GM23248 (cell line): ENCODE results near the gene DENND1A. TPM values are rescaled to one million over a fixed set of nuclear protein-coding genes. Genes with fewer than 3 reads are reported as not detected.
"Not testable (repeated sequence)": the region's sequence is repeated elsewhere in the genome, so short reads cannot be mapped to it uniquely, and the experiment has no call there.

Experiments
- DNase-seq: peaks from one replicate; pipeline ENCODE4 v3.0.0-alpha.2; 2015
- H2AFZ ChIP-seq: fragments of 200-600 bp; sonication (generic); 2 replicates; pipeline ENCODE4 v1.6.1; 2016; ENCODE audit warnings: antibody characterized with exemption
- H3F3A ChIP-seq: fragments of 200-600 bp; sonication (generic); 2 replicates; pipeline ENCODE4 v1.6.1; 2016; ENCODE audit warnings: mild to moderate bottlenecking, antibody characterized with exemption, mixed run types; ENCODE audit not compliant: insufficient read depth
- H3K27ac ChIP-seq: fragments of 200-600 bp; sonication (generic); 2 replicates; pipeline ENCODE4 v1.5.1; 2016; ENCODE audit warnings: mild to moderate bottlenecking
- H3K27me3 ChIP-seq: fragments of 200-600 bp; sonication (generic); replicated peaks from 2 replicates; pipeline ENCODE4 v1.6.1; 2016; ENCODE audit warnings: mild to moderate bottlenecking; ENCODE audit not compliant: insufficient read depth
- H3K36me3 ChIP-seq: fragments of 200-600 bp; sonication (generic); 2 replicates; pipeline ENCODE4 v1.6.1; 2016; ENCODE audit warnings: low read depth, mild to moderate bottlenecking
- H3K4me1 ChIP-seq: fragments of 200-600 bp; sonication (generic); 2 replicates; pipeline ENCODE4 v1.6.1; 2016; ENCODE audit warnings: mild to moderate bottlenecking; ENCODE audit not compliant: insufficient read depth
- H3K4me2 ChIP-seq: fragments of 200-600 bp; sonication (generic); one replicate; pipeline ENCODE4 v1.6.1; 2016; ENCODE audit warnings: mild to moderate bottlenecking; ENCODE audit not compliant: unreplicated experiment
- H3K4me3 ChIP-seq: fragments of 200-600 bp; sonication (generic); 2 replicates; pipeline ENCODE4 v1.5.1; 2016; ENCODE audit warnings: mild to moderate bottlenecking
- H3K79me2 ChIP-seq: fragments of 200-600 bp; sonication (generic); 2 replicates; pipeline ENCODE4 v1.6.1; 2016; ENCODE audit warnings: mild to moderate bottlenecking; ENCODE audit not compliant: insufficient read depth
- H3K9ac ChIP-seq: fragments of 200-600 bp; sonication (generic); 2 replicates; pipeline ENCODE4 v1.6.1; 2016; ENCODE audit warnings: mild to moderate bottlenecking
- H3K9me2 ChIP-seq: fragments of 200-600 bp; sonication (generic); 2 replicates; pipeline ENCODE4 v1.6.1; 2016; ENCODE audit warnings: mixed run types, mild to moderate bottlenecking, moderate library complexity; ENCODE audit not compliant: insufficient read depth
- H3K9me3 ChIP-seq: fragments of 200-600 bp; sonication (generic); one replicate; pipeline ENCODE4 v1.6.1; 2017; ENCODE audit warnings: low read depth
- H4K20me1 ChIP-seq: fragments of 200-600 bp; sonication (generic); 2 replicates; pipeline ENCODE4 v1.6.0; 2016; ENCODE audit not compliant: insufficient read depth
- EZH2 ChIP-seq: fragments of 200-600 bp; sonication (generic); IDR thresholded peaks from 2 replicates; pipeline ENCODE4 v1.6.1; 2018; ENCODE audit warnings: antibody characterized with exemption, mild to moderate bottlenecking; ENCODE audit not compliant: insufficient read depth, poor library complexity, severe bottlenecking
- EZH2phosphoT487 ChIP-seq: fragments of 200-600 bp; sonication (generic); IDR thresholded peaks from 2 replicates; pipeline ENCODE4 v1.6.1; 2018; ENCODE audit warnings: antibody characterized with exemption, moderate library complexity, mild to moderate bottlenecking, low read depth; ENCODE audit not compliant: insufficient read depth
- WGBS, 2 experiments: methylation state at CpG; one replicate each; pipeline ENCODE4 v1.1.6; 2015 to 2017; ENCODE audit warnings: low lambda C conversion rate in 2 of 2, low coverage in 1 of 2; ENCODE audit errors: missing lambda C conversion rate in 2 of 2; 5-methylcytosine and 5-hydroxymethylcytosine counted together
- in situ Hi-C: fragments of 300-500 bp; cut with MboI; formaldehyde crosslinking; loops from 2 replicates; pipeline ENCODE4 v1.15.0; 2020
- polyA plus RNA-seq: library from polyadenylated mRNA; unstranded; fragments of >200 nt; fragmentation: Nextera tagmentation; extraction: Ambion mirVana; gene quantifications from 2 replicates; pipeline ENCODE4 v1.2.1, GENCODE V29; 2016
- total RNA-seq: library from RNA; depleted of rRNA; stranded (reverse); fragments of >200 nt; shearing (Covaris generic); gene quantifications from 2 replicates; pipeline ENCODE4 v1.2.3, GENCODE V29; 2014

DENND1A gene
- total and polyA plus RNA-seq, 2 experiments from 2014 or later = 13.2 to 16.4 TPM

DNA sequence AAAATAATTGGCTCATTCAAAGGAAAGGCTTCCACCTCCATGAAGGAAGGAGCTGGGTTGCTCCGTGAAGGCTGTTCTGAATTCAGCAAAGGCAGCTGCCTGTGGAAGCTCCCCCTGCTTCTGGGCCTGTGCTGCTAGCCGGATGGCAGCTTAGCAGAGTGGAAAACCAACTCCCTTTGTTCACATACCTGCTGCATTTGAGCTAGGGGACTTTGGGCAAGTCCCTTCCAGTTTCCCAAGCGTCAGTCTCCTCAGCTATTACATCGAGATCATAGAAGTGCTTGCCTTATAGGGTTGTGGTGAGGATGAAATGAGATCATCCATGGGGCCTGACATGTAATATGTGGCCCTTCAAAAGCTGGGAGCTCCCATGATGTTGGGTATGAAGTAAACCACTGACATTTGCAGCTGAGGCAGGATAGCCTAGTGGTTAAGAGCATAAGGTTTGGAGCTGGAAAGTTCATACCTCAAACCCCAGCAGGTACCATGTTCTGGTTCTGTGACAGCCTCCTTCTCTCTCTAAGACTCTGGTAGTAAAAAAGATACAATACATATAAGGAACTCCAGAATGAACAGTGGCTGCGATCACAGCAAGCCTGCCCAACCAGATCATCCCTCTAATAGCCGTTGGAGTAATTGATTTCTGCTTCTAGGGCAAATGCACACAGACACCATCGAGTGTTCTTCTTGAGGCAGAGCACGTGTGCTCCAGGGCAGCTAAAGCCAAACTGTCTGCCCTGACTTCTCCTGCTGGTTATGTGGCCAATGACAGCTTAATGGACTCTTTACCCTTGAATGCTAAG, 11.0 kb upstream of the DENND1A start:
- Histone ChIP-seq H3K4me2 (no peak overlapping the region), H3K79me2 (no peaks in the 10 kb centered on the region), H2AFZ (no peak overlapping the region), H3F3A (no peaks in the 10 kb centered on the region), H3K4me3 (no peak overlapping the region), H3K9me2 (no peaks in the 10 kb centered on the region), H3K4me1 (no peaks in the 10 kb centered on the region; the same call in 1 of the 2 replicates), H3K9ac (no peak overlapping the region), H3K36me3 (no peaks in the 10 kb centered on the region), H3K27me3 (no peaks in the 10 kb centered on the region; the same call in 1 of the 2 replicates), H4K20me1 (no peaks in the 10 kb centered on the region), H3K9me3 (no peaks in the 10 kb centered on the region), H3K27ac (no peak overlapping the region)
- 50 to 52% methylated on average over 8 of the region's 8 CpGs for WGBS, 2 experiments
- no peak for DNase-seq
- TF ChIP-seq EZH2phosphoT487 = no peak
- no peak for TF ChIP-seq EZH2
- in situ Hi-C loops = no loop called here

DNA sequence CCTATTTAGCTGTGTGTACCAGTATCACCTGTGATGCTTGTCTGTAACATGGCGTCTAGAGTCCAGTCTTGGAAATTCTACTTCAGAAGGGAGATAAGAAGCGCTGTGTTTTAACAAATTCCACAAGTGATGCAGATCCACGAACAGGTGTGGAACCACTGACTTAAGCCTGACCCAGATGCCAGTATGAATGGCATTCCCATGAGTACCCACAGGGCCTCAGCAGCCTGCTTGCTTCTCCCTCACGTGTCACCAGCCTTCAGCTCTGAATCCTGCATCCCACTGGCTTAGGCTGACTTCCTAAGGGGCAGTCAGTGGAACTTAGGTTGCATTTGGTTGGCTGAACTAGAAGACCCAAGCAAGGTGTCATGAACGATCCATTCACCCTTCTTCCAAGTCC, 8.5 kb upstream of the DENND1A start:
- Histone ChIP-seq H3K36me3 (no peaks in the 10 kb centered on the region), H2AFZ (no peak overlapping the region), H3K9me2 (no peaks in the 10 kb centered on the region), H3F3A (no peaks in the 10 kb centered on the region), H3K4me2 (no peak overlapping the region), H3K9ac (no peak overlapping the region), H3K4me1 (0 out of 2 replicates have a peak, but pooled peaks cover 7% of the 10 kb centered on the region), H3K27ac (no peak overlapping the region), H3K4me3 (no peak overlapping the region), H3K9me3 (no peaks in the 10 kb centered on the region), H3K79me2 (no peaks in the 10 kb centered on the region), H3K27me3 (no peaks in the 10 kb centered on the region; the same call in 1 of the 2 replicates), H4K20me1 (no peaks in the 10 kb centered on the region)
- 55 to 60% methylated on average over 5 of the region's 5 CpGs for WGBS, 2 experiments
- TF ChIP-seq EZH2 = no peak
- no peak for TF ChIP-seq EZH2phosphoT487
- in situ Hi-C loops = no loop called here
- no peak for DNase-seq

DNA sequence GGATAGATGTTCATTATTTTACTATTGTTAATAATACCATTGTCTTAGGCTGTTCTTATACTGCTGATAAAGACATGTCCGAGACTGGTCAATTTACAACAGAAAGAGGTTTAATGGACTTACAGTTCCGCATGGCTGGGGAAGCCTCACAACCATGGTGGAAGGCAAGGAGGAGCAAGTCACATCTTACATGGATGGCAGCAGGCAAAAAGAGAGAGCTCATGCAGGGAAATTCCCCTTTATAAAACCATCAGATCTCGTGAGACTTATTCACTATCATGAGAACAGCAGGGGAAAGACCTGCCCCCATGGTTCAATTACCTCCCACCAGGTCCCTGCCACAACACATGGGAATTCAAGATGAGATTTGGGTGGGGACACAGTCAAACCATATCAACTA, 6.6 kb upstream of the DENND1A start:
- H3K27ac ChIP-seq, H3K27me3 ChIP-seq, H3K4me2 ChIP-seq, H4K20me1 ChIP-seq, H3F3A ChIP-seq, H3K4me1 ChIP-seq, H3K36me3 ChIP-seq, H3K9me3 ChIP-seq, DNase-seq, H3K79me2 ChIP-seq, H3K9me2 ChIP-seq, H2AFZ ChIP-seq, H3K4me3 ChIP-seq, in situ Hi-C loops, H3K9ac ChIP-seq: not testable (repeated sequence)
- 53 to 54% methylated on average over 3 of the region's 3 CpGs for WGBS, 2 experiments

DNA sequence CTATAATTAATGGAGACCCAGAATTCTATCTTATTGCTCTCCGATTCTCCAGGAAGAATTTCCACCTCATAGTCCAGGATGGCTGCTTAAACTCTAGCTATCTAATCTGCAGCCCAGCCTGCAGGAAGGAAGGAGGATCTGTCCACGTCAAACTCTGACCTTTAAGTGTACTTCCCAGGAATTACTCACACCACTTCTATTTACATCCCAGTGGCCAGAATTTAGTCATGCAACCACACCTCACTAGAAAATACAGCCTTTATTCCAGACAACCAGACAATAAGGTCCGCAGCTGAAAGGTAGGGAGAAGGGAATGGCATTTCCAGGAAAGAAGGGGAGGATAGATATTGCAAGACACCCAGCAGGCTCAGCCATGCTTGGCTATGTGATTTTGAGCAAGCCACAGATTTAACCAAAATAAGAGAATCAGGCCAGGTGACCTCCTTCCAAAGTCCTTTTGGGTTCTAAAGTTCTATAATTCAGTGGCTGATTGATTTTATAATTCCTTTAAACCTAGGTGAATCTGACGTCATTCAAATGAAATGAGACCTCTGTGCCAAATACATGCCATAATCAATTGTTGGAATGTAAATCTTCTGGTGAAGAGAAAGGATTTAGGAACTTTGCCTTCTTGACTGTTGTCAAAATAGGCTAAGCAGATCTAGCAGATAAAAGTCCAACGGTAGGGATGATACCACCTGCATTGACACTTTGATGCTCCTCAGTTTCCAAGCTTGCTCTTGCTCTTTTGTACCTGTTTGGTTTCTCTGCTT, 3.7 kb upstream of the DENND1A start:
- no peak for TF ChIP-seq EZH2
- Histone ChIP-seq H3K9me2 (no peaks in the 10 kb centered on the region), H4K20me1 (0 out of 2 replicates have a peak, but pooled peaks cover 1% of the 10 kb centered on the region), H3K4me3 (no peak overlapping the region), H3K4me1 (peaks cover 9% of the 10 kb centered on the region), H3K79me2 (no peaks in the 10 kb centered on the region), H2AFZ (no peak overlapping the region), H3K27ac (no peak overlapping the region), H3K9ac (no peak overlapping the region), H3K4me2 (no peak overlapping the region), H3K36me3 (no peaks in the 10 kb centered on the region), H3F3A (peaks cover 7% of the 10 kb centered on the region), H3K9me3 (no peaks in the 10 kb centered on the region), H3K27me3 (no peaks in the 10 kb centered on the region)
- DNase-seq = peak; percentile 75
- in situ Hi-C loops = no loop called here
- 55 to 64% methylated on average over 5 of the region's 5 CpGs for WGBS, 2 experiments
